ENCODE measurements around the gene VARS2.

Gene VARS2

DNA sequence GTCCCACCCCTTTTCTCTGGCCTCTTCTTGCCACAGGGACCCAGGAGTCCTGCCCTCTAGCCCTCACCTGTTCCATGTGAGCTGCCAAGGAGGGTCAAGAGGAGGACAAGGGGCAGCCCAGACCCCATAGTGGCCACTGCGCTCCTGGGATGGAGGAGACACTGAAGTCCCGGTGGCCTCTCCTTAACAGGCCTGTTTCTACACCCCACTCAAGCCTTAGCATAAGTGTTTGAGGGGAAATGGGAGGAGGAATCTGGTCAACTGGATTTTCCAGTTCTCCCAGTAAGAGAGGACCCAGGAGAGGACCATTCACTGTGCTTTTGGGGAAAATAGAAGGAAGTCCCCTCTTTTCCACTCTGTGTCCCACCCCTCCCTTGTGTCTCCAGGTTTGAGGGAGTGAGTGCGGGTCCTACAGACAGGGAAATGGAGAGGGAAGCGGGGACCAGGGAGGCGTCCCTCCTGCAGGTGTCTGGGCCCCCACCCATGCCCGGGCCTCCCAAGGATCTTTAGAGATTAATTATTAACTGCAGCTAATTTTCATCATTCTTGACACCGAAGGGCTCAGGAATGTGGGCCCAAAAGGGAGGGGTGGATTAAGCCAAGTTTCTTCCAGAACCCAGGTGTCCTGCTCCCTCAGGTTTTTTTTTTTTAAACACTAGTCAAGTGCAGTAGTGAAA is 18.1 kb downstream of the VARS2 start, which contains the start of gene SFTA2:
Gene SFTA2, minus strand, starts transcription at position 202 of the 677 bp plus-strand sequence. Its CDS starts 74 bp downstream, at position 128.
- FAIRE-seq = no peak

DNA sequence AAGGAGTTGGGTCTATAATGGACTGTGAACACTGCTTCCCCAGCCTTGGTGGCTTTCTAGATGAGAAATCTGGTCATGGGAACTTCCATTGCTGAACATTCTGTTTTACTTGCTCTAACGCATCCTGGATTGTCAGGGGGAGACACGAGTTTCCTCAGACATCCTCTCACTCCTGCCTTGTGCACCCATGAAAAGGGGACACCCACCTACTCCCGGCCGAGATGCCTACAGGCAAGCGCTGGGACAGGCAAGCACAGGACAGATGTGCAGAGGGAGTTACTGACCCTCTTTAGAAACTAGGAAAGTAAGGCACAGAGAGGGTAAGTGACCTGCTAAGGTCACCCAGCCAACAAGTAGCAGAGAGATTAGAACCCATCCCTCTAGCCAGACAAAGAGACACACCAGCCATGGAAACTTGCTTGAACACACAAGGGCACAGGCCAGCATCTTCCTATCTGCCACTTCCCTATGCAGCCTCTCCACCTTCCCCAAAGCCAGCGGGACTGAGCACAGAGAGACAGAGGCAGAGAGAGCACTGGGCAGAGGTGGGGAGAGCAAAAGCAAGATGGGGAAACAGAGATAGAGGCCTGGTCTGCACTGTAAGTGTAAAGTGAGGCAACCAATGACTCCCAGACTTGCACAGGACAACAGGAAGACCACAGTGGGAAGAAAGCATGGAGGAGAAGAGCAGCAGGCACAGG is 18.8 kb downstream of the VARS2 start:
- FAIRE-seq = no peak

GRCh38 chr6:30935018-30935417 is 21.0 kb downstream of the VARS2 start:
- FAIRE-seq = no peak

DNA sequence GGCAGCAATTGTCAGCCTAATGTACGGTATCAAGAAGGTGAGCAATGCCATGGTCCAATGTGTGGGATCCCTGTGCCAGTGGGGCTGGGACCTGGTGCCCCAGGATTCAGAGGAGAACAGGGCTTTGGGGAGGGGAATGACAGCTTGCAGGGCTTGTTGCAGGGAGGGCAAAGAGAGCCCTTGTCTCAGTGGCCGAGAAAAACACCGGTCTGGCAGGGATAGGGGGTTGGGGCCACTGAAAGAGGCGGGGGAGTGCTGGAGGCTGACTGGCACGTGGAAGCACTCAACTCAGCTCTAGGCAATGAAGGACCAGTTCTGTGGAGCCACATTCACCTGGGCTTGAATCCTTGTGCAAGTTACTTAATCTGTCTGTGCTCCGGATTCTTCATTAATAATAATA is 23.2 kb downstream of the VARS2 start:
- FAIRE-seq = no peak

DNA sequence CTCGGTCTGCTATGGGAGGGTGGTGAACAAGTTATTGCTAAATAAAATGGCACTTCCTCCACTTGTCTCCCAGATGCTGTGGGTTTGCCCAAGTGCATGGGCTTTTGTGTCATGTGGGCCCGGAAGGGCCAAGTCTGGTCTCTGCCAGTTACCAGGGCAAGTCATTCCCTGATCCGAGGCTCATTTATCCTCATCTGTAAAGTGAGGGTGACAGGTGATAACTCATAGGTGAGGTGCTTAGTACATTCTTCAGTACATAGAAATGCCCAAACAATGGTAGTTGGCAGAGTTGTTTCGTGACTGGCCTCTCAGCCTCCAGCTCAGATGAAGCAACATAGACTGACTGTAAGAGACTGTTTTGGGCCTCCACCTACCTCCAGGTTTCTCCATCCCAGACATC is 24.7 kb downstream of the VARS2 start:
- no peak for FAIRE-seq

DNA sequence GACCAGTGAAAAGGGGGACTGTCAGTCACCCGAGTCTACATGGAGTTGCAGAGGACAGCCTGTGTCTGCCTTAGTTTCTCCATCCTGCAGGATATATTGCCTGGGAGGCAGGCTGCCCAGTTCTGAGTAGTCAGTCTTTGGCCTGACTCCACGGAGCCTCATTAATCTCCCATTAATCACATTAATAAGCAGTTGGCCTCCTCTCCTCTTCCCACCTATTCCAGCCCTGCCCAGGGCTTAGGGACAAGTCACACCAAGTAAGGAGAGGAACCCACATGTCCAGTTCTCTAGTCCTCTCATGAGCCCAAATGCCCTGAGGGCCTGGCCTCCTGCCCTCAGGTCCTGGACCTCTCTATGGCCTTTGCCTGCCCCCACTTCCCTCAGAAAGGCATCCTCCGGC is 25.4 kb downstream of the VARS2 start:
- FAIRE-seq = no peak

GRCh38 chr6:30940361-30940986 is 26.4 kb downstream of the VARS2 start, which contains the start of gene MUCL3:
Gene MUCL3, plus strand, starts transcription at chr6:30940973. Its CDS starts 27 bp downstream, at chr6:30941000.
- no peak for FAIRE-seq

DNA sequence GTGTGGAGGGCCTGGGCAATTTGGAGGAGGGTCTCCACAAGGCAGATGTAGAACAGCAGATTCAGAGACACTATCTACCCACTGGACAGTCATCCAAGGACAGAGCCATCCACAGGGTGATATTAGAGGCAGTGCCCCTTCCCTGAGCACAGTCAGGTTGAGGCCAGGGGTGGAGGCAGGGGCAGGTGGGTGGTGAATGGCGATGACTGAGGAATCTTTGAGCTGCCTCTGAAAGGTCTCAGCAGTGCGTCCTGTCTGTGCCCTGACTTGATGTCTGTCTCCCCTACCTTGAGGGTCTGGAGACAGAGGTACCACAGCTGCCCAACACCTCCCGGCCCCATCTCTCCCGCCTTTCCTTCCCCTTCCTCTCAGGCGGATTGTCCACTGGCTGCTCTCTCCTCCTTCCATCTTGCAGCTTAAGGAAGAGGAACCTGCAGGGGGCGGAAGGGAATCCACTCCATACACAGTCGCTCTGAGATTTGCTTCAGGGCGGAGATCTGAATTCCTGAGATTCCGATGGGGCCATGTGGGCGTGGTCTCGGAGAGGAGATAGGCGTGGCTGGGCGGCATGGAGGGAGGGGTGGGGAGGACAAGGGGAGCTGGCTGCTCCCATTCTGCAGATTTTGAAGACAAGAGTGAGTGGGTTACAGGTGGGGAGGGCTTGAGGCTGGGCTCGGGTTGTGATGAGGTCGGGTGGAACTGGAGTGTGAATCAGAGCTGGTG is 28.5 kb downstream of the VARS2 start:
- no peak for FAIRE-seq

DNA sequence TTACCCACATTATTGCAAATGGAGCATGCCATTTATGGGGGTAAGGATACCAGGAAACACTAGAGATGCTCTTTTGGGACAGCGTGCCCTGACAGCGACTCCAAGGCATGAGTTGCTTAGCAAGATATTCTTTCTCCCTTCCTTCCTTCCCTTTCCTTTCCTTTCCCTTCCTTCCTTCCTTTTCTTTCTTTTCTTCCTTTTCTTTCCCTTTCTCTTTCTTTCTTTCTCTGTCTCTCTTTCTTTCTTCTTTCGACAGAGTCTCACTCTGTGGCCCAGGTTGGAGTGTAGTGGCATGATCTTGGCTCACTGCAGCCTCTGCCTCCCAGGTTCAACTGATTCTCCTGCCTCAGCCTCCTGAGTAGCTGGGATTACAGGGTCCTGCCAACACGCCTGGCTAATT is 30.0 kb downstream of the VARS2 start:
- FAIRE-seq = no peak

DNA sequence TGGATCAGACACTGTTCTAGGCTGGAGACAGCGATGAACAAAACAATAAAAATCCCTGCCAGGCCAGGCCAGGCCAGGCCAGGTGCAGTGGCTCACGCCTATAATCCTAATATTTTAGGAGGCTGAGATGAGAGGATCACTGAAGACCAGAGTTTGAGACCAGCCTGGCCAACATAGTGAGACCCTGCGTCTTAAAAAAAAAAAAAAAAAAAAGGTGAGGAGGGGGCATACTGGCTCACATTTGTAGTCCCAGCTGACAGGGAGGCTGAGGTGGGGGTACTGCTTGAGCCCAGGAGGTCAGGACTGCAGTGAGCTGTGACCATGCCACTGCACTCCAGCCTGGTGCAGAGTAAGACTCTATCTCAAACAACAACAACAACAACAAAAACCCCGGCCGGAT is 31.2 kb downstream of the VARS2 start:
- FAIRE-seq = no peak

- FAIRE-seq = no peak
These were observed 33.2 kb downstream of the VARS2 start for GRCh38 chr6:30947231-30947630.

GRCh38 chr6:30948811-30949210 is 34.8 kb downstream of the VARS2 start:
- no peak for FAIRE-seq

DNA sequence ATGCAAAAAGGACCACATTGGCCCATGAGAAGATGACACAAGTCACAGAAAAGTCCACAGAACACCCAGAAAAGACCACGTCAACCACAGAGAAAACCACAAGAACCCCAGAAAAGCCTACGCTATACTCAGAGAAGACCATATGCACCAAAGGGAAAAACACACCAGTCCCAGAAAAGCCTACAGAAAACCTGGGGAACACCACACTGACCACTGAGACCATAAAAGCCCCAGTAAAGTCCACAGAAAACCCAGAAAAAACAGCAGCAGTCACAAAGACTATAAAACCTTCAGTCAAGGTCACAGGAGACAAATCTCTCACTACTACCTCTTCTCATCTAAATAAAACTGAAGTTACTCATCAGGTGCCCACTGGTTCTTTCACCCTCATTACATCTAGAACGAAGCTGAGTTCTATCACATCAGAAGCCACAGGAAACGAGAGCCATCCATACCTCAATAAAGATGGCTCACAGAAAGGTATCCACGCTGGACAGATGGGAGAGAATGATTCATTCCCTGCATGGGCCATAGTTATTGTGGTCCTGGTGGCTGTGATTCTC is 38.0 kb downstream of the VARS2 start:
- no peak for FAIRE-seq

- no peak for FAIRE-seq
These were observed 40.8 kb downstream of the VARS2 start for GRCh38 chr6:30954631-30955366.

- FAIRE-seq = no peak
These were observed 41.5 kb downstream of the VARS2 start for GRCh38 chr6:30955367-30956042.

DNA sequence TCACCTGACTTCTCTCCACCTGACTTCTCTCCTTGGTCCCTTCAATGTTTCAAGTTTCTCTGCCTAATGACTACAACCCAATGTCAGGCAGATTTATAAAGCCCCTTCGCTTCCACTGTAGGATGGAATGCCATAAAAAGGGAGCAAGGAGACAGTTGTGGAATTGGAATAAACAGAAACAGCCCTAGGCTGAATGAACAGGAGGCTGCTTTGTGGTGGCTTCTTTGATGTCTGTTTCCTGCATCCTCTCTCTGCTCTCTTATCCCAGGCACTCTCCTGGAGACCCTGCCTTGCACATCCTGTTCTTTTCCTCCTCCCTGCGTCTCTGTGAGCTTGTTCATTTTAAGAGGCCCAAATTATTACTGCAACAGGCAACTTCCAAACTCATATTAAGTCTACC is 43.7 kb downstream of the VARS2 start:
- FAIRE-seq = no peak

- FAIRE-seq = no peak
These were observed 47.1 kb downstream of the VARS2 start for GRCh38 chr6:30960907-30961673.

DNA sequence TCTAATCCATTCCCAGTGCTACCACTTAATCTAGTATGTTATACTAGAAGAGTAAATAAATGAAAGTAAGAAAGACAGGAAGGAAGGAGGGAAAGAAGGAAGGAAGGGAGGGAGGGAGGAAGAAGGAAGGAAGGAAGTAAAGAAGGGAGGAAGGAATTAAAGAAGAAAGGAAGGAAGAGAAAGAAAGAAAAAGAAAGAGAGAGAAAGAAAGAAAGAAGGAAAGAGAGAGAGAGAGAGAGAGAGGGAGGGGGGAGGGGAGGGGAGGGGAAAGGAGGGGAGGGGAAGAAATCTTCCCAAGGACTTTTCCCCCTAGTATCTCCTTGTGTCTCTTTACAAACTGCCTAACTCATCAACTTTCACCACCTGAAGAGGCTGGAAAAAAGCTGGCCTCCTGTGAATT is 48.7 kb downstream of the VARS2 start:
- FAIRE-seq = no peak

GRCh38 chr6:30963641-30964040 is 49.6 kb downstream of the VARS2 start:
- FAIRE-seq = no peak

- no peak for FAIRE-seq
These were observed 50.0 kb downstream of the VARS2 start for GRCh38 chr6:30964075-30964474.

GRCh38 chr6:30965140-30965601 is 51.1 kb downstream of the VARS2 start:
- no peak for FAIRE-seq

Data from G401.6 (cell line).